ENCODE data around the gene CEP164.

DNA sequence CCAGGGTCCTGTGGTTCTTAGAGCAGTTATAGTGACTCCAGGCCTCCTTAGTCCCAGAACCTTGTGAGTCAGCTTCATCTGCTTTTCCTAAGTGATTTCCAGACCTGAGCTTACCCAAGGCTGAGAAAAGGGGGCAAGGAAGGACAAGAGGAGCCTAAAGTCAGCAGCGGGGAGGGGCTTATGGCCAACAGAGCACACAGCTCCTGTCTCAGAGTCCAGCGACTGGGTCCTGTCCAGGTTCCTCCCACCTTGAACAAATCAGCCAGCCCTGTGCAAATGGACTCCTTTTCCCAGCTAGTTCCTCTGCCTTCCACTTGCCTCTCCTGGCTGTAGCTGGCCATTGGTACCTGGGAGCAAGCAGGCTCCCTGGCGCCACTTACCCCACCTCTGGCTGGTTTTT, 22.5 kb upstream of the CEP164 start:
- TF ChIP-seq, protein P1, sequence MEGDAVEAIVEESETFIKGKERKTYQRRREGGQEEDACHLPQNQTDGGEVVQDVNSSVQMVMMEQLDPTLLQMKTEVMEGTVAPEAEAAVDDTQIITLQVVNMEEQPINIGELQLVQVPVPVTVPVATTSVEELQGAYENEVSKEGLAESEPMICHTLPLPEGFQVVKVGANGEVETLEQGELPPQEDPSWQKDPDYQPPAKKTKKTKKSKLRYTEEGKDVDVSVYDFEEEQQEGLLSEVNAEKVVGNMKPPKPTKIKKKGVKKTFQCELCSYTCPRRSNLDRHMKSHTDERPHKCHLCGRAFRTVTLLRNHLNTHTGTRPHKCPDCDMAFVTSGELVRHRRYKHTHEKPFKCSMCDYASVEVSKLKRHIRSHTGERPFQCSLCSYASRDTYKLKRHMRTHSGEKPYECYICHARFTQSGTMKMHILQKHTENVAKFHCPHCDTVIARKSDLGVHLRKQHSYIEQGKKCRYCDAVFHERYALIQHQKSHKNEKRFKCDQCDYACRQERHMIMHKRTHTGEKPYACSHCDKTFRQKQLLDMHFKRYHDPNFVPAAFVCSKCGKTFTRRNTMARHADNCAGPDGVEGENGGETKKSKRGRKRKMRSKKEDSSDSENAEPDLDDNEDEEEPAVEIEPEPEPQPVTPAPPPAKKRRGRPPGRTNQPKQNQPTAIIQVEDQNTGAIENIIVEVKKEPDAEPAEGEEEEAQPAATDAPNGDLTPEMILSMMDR (IDR thresholded peaks at IDR 0.05) = no peak
- TF ChIP-seq POLR2A (IDR thresholded peaks at IDR 0.05) = no peak
